ENCODE results near the gene CNBP. TPM values are rescaled to one million over a fixed set of nuclear protein-coding genes. Genes with fewer than 3 reads are reported as not detected.

CNBP gene
- total RNA-seq, 1 donor from 2014 or later: 227 TPM

DNA sequence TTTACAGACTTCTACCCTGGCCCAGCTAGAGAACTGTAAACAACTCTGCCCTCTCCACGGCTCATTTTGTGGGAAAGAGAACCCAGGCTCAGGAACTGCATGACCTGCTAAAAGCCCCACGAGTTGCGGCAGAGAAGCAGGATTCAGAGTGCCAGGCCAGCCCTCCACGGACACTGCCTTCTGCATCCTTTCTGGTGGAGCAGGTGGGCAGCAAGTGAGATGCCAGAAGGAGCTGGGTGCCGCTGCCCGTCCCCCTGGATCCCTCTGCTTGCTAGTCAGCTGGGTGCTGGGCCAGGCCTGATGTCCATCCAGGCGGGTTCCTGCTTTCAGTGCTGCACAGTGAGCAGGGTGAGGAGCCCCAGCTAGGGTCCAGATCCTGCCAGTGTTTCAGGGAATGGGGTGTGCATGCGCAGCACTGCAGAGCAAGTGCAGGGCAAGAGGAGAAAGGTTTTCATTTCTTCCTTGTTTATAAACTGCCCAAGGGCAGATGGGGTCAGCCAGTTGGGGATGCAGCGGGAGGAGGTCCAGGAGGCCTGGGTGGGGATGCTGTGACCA, 56.9 kb downstream of the CNBP start:
- FAIRE-seq (no peak), DNase-seq (ENCODE audit: low read depth) (no peak)
- H3K27me3 Mint-ChIP-seq (ENCODE audit: low read depth, unreplicated experiment): no peaks in the 10 kb centered on the region
- Histone ChIP-seq H3K4me1 (ENCODE audit: insufficient read depth, low read length) (no peaks in the 10 kb centered on the region), H3K27ac (ENCODE audit: low read depth, low read length) (no peak overlapping the region), H3K9me3 (ENCODE audit: insufficient read depth, low read depth, low read length) (no peaks in the 10 kb centered on the region), H3K9ac (ENCODE audit: low read length) (no peak overlapping the region), H4K20me1 (ENCODE audit: insufficient read depth, low read length) (no peaks in the 10 kb centered on the region), H3K79me2 (ENCODE audit: insufficient read depth, low read length) (no peaks in the 10 kb centered on the region), H3K4me2 (ENCODE audit: low read length) (no peak overlapping the region), H2AFZ (ENCODE audit: low read depth, low read length) (no peak overlapping the region), H3K4me3 (ENCODE audit: insufficient read depth, low read depth, low read length) (no peak overlapping the region), H3K36me3 (ENCODE audit: insufficient read depth, low read length) (peaks cover 14% of the 10 kb centered on the region), H3K27me3 (ENCODE audit: insufficient read depth, low read length) (no peaks in the 10 kb centered on the region)
- TF ChIP-seq, protein P1, sequence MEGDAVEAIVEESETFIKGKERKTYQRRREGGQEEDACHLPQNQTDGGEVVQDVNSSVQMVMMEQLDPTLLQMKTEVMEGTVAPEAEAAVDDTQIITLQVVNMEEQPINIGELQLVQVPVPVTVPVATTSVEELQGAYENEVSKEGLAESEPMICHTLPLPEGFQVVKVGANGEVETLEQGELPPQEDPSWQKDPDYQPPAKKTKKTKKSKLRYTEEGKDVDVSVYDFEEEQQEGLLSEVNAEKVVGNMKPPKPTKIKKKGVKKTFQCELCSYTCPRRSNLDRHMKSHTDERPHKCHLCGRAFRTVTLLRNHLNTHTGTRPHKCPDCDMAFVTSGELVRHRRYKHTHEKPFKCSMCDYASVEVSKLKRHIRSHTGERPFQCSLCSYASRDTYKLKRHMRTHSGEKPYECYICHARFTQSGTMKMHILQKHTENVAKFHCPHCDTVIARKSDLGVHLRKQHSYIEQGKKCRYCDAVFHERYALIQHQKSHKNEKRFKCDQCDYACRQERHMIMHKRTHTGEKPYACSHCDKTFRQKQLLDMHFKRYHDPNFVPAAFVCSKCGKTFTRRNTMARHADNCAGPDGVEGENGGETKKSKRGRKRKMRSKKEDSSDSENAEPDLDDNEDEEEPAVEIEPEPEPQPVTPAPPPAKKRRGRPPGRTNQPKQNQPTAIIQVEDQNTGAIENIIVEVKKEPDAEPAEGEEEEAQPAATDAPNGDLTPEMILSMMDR (IDR thresholded peaks at IDR 0.05; ENCODE audit: insufficient read depth, low read depth, low read length): no peak
- TF ChIP-seq EZH2 (IDR thresholded peaks at IDR 0.05; ENCODE audit: insufficient read depth, low read length): no peak
- H3K9me3 Mint-ChIP-seq (ENCODE audit: unreplicated experiment): no peaks in the 10 kb centered on the region
- H3K4me3 Mint-ChIP-seq (ENCODE audit: unreplicated experiment): no peak overlapping the region
- H3K4me1 Mint-ChIP-seq (ENCODE audit: low read depth, unreplicated experiment): peaks cover 2% of the 10 kb centered on the region
- peaks cover 9% of the 10 kb centered on the region for H3K36me3 Mint-ChIP-seq (ENCODE audit: low read depth, unreplicated experiment)
- no peak overlapping the region for H3K27ac Mint-ChIP-seq (ENCODE audit: unreplicated experiment)

DNA sequence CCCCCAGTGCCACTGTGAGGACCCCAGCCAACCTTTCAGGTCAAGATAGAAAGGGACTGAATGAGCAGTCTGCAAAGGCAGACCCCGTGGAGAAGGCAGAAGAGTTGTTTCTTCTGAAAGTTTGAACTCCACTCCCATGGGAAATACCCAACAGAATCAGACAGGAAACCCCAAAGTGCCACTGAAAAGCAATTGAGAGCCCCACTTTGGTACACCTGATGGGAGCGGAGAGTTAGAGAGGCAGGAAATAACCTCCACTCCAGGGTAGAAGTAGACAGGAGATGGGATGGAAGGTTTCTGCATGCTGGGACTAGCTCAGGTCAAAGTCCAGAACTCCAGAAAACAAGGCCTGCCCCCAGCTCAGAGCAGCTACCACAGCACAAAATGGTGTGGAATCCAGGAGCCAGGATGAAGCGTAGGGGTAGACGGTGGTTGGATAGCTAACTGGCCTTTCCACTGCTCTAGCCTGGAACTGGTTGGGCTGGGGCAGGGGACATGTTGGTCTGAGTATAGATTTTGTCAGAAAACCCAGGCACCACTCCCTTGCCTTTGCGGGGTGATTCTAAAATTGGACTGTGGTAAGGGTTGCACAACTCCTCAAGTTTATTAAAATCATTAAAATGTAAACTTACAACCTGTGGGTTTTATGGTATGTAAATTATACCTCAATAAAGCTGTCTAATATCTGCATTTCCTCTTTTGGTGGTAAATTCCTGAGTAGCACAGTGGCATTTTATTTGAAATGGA, 60.2 kb downstream of the CNBP start:
- Histone ChIP-seq H3K79me2 (ENCODE audit: insufficient read depth, low read length) (peaks cover 18% of the 10 kb centered on the region), H3K4me3 (ENCODE audit: insufficient read depth, low read depth, low read length) (no peak overlapping the region), H3K9me3 (ENCODE audit: insufficient read depth, low read depth, low read length) (no peaks in the 10 kb centered on the region), H3K27me3 (ENCODE audit: insufficient read depth, low read length) (no peaks in the 10 kb centered on the region), H2AFZ (ENCODE audit: low read depth, low read length) (no peak overlapping the region), H3K4me2 (ENCODE audit: low read length) (no peak overlapping the region), H3K36me3 (ENCODE audit: insufficient read depth, low read length) (no peaks in the 10 kb centered on the region), H4K20me1 (ENCODE audit: insufficient read depth, low read length) (peaks cover 18% of the 10 kb centered on the region), H3K9ac (ENCODE audit: low read length) (no peak overlapping the region), H3K27ac (ENCODE audit: low read depth, low read length) (no peak overlapping the region), H3K4me1 (ENCODE audit: insufficient read depth, low read length) (peaks cover 7% of the 10 kb centered on the region)
- TF ChIP-seq, protein P1 (IDR thresholded peaks at IDR 0.05; ENCODE audit: insufficient read depth, low read depth, low read length): no peak
- TF ChIP-seq EZH2 (IDR thresholded peaks at IDR 0.05; ENCODE audit: insufficient read depth, low read length): no peak
- Mint-ChIP-seq H3K4me3 (ENCODE audit: unreplicated experiment) (no peak overlapping the region), H3K36me3 (ENCODE audit: low read depth, unreplicated experiment) (peaks cover 7% of the 10 kb centered on the region), H3K9me3 (ENCODE audit: unreplicated experiment) (no peaks in the 10 kb centered on the region), H3K27me3 (ENCODE audit: low read depth, unreplicated experiment) (no peaks in the 10 kb centered on the region), H3K27ac (ENCODE audit: unreplicated experiment) (no peak overlapping the region), H3K4me1 (ENCODE audit: low read depth, unreplicated experiment) (peaks cover 17% of the 10 kb centered on the region)
- DNase-seq (ENCODE audit: low read depth) (no peak), FAIRE-seq (no peak)
